HG03469 (cell line): ENCODE data around the gene UNC5CL.

Experiments
- ATAC-seq: cut with Tn5 transposase; IDR thresholded peaks from one replicate; pipeline ENCODE4 v1.9.1; 2021; ENCODE audit warnings: mild to moderate bottlenecking, moderate library complexity, moderate number of reproducible peaks; ENCODE audit not compliant: unreplicated experiment

Gene UNC5CL, protein sequence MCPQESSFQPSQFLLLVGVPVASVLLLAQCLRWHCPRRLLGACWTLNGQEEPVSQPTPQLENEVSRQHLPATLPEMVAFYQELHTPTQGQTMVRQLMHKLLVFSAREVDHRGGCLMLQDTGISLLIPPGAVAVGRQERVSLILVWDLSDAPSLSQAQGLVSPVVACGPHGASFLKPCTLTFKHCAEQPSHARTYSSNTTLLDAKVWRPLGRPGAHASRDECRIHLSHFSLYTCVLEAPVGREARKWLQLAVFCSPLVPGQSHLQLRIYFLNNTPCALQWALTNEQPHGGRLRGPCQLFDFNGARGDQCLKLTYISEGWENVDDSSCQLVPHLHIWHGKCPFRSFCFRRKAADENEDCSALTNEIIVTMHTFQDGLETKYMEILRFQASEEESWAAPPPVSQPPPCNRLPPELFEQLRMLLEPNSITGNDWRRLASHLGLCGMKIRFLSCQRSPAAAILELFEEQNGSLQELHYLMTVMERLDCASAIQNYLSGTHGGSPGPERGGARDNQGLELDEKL

DNA sequence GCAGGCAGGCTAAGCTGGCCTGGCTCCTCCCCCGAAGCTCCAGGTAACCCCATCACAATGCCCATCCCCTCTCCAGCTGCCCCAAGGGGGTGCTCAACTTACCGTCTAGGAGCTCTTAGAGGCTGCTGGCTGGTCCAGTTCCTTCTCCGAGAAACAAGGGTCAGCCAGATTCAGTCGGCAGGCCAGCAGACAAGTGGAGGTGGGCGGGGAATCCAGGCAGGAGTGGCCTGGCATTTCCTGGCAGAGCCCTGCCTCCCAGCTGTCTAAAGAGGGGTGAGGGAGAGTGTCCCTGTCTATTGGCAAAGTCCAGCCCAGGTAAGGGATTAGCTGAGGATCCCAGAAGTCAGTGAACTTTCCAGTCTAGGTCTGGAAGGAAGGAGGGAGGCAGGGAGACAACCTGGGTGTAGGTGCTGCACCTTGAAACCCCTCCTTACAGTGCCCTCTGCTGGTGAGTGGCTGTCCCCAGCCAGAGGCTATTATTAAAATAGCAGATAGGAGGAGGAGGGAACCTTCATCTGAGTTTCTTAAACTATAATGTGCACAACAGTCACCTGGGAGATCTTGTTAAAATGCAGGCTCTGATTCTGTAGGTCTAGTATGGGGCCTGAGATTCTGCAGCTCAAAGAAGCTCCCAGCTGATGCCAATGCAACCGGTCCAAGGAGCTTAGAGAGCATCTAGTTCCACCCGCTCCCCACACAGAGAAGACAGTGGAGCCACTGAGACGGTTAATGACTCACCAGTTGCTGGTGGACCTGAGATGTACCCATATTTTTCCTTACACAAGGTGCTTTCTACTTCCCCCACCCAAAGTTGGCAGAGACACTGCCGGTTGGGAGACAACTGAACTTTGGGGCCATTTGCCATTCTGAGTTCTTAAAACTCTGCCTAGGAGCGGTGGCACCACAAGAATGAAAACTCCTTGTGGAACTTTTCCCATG lies at the start of gene UNC5CL:
TSS of gene UNC5CL (minus strand) at position 162 of the 939 bp plus-strand sequence. CDS start 4,147 bp downstream, outside the sequence.
- no peak for ATAC-seq

DNA sequence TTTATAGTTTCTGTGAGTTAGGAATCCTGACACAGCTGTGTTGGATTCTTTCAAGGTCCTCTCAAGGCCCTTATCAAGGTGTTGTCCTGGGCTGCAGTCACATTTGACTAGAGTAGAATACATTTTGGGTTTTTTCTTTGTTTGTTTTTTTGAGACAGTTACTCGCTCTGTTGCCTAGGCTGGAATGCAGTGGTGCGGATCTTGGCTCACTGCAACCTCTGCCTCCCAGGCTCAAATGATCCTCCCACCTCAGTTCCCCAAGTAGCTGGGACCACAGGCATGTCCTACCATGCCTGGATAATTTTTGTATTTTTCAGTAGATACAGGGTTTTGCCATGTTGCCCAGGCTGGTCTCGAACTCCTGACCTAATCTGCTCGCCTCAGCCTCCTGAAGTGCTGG lies 49.4 kb upstream of the UNC5CL start:
- ATAC-seq = no peak

DNA sequence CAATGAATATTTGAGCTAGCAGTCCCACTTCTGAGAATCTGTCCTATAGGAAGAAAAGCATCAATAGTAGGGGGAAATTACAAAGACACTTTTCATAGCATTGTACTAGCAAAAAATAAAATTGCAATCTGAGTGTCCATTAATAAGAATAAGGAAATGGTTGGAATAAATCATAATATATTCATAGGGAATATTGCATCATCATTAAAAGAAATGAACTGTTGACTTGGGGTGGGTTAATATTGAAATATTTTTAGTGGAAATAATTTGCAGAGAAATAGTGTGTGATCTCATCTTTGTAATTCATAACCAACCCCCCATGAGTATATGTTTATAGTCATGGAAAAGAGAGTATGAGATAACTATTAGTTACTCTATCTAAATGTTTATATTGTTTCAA lies 46.2 kb upstream of the UNC5CL start:
- ATAC-seq = no peak

DNA sequence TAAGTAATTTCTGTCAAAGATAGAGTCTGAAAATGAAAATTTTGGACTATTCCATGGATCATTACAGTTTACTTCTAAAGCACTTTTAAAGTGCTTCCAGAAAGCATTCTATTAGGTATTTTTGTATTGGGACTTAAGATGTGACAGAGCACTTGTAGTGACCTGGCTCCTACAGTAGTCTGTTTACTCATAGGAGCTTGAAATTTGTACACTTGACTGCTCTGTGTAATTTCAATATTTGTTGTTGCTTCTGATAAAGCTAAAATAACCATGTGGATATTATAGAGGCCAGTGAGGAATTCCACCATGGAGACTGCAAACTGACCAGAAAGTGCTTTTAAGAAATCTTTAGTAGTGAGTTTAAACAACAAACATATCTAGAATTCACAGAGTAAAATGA lies 44.1 kb upstream of the UNC5CL start:
- no peak for ATAC-seq

DNA sequence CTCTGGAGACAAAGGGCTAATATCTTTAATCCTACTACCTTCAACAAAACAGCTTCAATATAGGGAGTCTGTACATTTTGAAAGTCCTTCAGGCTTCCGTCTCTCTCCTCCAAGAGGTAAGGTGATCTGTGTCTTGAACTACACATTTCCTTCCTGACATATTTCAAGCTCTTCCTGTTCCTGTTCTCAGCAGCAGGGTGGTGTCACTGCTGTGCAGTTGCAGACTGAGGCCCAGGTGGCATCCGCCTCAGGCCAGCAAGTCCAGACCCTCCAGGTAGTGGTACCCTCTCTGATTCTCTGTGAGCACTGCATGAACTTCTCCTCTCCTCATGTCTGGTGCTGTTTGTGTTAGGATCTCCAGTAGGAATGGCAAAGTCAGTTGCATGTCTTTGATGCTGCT lies 41.6 kb upstream of the UNC5CL start:
- no peak for ATAC-seq

DNA sequence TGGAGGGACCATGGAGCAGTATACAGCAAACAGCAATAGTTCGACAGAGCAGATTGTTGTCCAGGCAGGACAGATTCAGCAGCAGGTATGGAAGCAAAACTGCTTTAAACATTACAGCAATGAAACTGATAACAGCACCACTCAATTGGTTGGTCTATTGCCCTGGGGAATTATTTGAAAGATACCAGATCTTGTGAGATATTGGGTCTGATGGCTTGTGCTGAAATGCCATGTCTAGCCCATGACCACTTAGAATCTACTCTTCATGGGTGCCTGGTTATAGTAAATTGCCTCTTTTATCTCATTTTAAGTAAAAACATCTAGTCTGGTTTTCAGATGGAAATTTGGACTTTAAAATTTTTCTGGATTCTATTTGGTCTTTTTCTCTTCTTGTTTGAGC lies 40.1 kb upstream of the UNC5CL start:
- ATAC-seq = no peak

DNA sequence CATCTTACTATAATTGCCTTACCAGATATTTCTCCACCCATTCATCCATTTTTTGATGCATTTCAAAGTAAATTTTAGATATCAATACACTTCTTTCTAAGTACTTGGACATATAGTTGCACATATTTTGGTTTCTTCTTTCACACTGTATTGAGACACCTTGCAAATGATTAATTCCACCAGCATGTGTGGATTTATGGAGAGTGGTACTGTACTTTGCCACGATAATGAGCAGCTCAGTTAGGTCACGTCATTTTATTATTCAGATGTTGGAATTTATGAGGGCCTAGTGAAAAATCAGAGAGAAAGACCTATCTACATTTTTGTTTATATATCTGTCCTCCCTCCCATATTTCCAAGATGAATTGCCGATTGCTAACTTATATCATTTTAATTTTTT lies 39.1 kb upstream of the UNC5CL start:
- ATAC-seq = no peak

DNA sequence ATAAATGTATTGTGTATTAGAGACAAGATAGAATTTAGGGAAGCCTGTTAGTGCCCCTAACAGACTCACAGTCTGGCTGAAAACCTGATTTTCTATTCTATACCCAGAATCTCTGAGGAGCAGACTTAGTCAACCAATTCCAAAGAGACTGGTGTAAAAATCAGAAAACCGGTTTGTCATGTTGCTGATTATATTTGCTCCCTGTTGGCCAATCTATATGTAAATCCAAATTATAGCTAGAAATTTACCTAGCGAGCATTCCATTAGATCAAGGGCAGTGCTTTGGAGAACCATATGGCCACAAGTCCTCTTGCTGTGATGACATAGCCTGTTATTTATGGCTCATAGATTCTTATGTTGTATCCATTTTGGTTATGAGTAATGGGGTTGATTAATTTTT lies 38.5 kb upstream of the UNC5CL start:
- ATAC-seq = no peak

DNA sequence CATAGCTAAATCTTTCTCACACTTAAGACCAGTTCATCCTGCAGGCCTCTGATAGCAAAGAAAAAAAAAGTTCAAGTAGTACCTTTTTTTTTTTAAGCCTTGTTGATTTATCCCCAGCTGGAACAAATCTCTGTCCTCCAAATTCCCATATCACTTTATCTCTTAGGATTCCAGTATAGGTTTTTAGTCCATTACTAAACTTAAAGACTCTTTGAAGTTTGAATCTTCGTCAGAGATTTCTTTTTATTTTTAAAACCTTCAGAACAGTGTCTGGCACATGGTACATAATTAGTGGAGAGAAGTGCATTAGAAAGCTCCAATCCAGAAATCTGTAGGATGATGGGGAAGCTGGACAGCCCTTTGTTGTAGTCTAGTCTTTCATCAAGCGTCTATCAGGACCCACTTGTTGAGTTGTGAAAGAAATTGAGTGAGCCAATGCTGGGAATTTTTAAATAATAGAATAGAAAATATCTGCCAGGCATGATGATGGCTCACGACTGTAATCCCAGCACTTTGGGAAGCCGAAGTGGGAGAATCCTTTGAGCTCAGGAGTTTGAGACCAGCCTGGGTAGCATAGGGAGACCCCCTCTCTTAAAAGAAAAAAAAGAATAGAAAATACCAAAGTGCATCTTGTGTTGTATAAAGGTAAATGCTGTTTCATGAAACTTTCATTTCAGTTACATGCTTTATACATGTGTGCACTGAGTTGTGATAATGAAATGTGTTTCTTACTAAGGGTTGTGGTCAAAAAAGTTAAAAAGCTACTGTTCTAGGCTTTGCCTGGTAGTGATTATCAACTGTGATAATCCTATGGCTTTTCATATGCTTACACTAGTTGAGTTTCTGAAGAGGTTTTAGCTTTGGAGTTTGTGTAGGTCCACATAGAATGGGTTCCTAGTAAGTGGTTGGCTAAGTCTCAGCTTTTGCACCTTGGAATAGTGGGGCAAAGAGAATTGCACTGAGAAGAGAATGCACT lies 36.9 kb upstream of the UNC5CL start:
- ATAC-seq = no peak

DNA sequence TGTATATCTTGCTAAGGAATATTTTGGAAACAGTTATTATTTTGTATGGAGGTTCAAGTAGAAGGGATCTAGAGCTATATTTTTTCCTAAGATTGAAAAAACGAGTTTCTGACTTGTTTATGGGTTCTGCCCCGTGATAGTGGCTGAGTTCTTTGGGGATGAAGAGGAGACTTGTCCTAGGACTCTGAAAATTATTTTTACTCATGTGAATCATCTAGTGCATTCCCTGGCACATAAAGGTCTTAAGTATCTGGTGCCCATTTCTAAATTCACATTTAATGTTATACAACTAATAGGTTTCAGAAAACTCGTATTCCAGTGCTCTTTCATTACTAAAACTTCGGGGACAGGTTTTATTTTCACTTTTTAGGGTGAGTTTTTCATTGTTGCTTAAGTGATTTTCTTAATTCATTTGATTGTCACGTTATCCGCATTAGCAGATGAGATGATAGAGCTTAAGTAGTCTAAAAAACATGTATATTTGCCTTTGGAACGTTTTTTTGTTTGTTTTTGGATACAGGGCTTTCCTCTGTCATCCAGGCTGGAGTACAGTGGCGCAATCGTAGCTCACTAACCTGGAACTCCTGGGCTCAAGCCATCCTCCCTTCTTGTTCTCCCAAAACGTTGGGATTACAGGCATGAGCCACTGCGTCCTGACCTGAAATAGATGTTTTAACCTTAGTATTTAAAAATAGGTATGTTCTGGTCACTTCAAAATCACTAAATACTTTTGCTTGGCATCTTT lies 35.8 kb upstream of the UNC5CL start:
- no peak for ATAC-seq

DNA sequence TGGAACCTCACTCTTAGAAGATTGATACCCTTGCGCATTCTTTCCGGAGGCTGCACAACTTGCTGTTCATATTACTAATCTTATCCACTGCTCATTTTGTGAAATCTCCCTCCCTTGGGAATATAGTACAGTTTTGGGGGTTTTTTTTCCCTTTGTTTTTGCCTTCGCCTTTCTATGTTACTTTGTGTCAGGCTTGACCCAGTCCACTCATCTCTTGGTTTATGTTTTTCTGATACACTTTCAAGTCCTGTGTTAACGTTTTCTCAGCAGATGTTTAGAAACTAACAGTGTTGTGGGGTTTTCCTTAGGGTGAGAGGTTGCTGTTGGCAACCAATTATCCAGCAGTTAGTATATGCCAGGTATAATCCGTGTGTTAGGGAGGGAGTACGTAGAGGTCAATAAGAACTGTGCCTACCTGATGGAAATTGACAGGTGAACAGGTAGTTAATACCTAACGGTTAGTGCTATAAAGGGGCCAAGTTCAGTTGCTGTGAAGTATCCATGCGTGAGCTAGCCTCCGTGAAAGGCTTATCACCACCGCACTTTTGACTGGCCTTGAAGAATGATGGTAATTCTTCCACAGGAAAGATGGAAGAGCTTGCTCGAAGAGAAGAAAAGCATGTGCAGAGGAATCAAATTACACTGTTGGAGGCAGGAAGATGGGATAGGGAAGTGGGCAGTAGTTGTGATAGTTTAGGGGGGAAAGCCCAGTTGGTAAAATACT lies 35.1 kb upstream of the UNC5CL start:
- no peak for ATAC-seq

DNA sequence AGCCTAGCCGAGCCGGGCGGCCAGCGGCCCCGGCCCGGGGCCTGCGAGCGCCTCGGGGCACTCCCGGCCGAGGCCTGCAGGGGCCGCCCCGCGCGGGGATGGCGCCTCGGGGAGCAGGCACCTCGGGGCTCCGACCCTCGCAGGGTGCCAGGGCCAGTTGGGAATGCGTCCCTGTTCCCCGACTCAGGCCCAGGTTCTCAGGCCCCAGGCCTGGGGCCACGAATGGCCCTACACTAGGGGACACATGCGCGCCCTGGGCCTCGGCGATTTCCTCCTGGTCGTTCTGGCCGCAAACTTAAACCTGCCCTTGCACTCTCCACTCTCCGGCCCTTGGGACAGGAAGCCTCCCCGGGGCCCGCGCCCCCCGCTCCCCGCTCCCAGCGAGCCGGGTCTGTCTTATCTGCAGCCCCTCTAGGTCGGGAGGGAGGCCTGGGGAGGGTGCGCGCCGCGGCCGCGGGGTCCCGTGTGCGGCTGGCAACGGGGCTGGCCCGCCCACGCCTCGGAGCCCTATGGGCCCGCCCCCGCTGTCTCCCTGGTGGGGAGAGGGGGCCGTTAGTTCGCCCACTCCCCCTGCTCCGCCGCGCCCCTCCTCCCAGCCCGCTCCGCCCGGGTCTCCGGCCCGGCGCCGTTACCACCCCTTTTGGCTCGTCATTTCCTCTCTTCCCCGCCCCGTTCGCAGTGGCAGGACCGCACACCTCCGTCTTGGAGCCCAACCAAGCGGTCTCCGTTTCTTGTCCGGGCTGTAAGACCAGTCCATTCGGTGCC lies 34.4 kb upstream of the UNC5CL start:
- no peak for ATAC-seq

DNA sequence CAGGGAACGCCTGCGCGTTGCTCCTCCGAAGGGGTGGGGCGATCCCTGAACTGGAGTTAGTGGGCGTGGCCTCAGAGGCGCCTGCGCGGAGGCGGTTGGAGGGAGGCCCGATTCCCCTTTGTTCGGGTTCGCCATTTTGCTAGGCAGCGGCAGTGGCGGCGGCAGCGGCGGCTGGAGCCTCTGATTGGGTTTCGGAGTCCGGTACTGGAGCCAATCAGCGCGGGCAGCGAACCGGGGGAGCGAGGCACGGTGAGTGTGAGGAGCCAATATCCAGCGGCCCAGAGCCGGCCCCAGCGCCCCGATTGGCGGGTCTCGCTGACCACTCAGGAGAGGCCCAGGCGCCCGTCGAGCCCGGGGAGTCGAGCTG lies 33.8 kb upstream of the UNC5CL start, which contains the start of gene NFYA:
TSS of gene NFYA (plus strand) at position 139 of the 367 bp plus-strand sequence. CDS start 6,116 bp downstream, outside the sequence.
- peak; percentile 38 for ATAC-seq

DNA sequence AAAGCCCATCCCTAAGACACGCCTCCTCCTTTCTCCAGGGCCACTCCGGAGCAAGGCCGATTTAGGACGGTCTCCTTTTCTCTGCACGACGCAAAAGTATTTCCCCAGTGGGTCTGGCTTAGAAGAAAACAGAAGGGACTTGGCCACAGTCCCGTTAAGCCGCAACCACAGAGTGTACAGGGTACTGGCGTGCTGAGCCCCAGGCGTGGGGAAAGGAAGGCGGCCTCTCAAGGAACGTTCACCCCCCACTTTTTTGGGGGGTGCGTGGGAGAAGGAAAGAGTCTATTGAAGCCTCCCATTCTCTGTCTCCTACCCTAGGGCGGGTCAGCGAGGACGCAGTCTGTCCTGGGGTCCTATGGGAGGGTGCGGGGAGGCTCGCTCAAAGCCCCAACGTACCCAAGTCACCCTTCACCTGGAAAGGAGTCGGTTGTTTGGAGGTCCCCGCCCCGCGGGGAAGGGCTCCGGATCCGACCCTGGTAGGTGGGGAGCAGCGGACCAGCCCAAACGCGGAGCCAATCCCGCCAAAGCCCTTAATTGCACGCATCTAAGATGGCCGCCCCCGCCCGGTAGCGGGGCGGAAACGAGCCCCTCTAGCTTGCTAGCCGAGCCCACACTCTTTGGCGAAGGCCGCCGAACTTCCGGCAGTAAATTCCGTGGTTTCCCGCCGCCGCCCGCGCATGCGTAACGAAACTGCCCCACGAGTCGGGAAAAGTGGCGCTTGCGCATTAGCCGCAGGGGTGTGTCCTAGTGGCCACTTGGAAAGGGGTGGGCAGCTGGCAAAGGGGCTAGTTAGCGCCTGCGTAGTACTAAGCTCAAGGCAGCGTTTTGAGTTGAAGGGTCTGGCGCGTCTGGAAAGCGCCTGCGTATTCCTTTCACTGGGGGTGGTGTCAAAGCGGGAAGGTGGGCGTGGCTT lies 33.2 kb upstream of the UNC5CL start, which contains the start of gene OARD1:
TSS of gene OARD1 (minus strand) at position 434 of the 913 bp plus-strand sequence. CDS start 722 bp downstream, outside the sequence.
- peak; percentile 42 for ATAC-seq

DNA sequence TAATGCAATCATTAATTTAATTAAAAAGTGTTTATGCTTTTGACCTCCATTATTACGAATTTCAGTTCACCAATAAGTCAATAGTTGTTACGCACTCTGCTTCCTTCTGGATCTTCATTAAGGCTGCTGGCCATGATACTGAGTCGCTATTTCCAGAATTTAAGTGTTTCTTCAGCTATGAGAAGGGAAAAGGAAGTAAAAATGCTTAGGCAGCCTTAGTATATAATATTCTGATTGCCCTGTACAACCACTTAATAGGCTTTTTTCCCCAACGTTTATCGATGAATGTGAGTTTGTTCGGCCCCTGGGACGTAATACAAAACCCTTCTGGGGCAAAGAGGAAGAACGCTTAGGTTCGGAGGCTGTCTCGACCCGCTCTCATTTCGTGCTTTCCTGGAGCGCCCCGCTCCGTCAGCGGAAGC lies 32.5 kb upstream of the UNC5CL start:
- ATAC-seq = peak; percentile 16

DNA sequence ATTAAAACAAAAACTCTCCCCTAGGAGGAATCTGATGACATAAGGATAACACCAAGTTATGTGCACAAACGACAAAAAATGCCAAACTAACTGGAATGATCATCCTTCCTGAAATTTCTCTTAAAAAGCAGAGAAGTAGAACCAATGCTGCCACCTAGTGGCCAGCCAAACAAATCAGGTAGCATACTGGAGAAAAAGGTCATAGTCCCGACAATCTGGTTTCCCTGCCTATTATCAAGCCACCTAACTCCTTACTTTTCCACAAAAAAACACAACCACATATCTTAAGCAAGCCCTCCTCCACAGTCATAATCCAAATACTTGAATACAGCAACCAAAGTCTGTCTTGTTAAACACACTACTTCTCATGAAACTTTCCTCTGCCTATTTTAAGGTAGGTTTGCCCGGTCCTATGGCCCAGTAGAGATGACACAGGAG lies 27.9 kb upstream of the UNC5CL start:
- no peak for ATAC-seq

DNA sequence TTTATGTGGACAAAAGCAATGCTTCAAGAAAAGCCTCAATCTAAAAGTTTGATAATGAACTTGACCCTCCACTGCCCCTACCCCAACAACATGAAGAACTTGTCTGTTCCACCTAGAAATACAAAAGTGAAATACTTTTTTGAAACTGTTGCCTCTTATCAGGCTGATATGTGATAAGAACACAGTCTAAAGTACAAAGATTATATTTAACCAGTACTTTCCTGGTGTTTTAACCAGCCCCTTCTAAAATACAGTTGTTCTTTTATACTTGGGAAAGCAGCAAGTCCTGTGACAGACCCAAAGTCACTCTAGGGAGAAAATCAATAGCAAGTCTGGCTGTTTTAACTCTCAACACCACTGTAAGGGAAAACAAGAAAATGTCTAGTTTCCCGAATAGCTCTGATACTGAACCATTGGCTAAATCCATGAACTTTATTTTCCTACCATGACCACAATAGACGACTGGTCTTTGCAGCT lies 26.6 kb upstream of the UNC5CL start:
- ATAC-seq = no peak
